Spleen (tissue), 7 donors: ENCODE results near the gene PPP4C.

Experiments
- POLR2A ChIP-seq, 3 donors: fragments of 450-650 bp; IDR thresholded peaks; one replicate each; pipeline ENCODE4 v1.5.1; 2017; ENCODE audit warnings: antibody characterized with exemption in 3 of 3, mild to moderate bottlenecking in 1 of 3
- POLR2AphosphoS5 ChIP-seq, 3 donors: sonication (generic); formaldehyde crosslinking; IDR thresholded peaks; one replicate each; pipeline ENCODE4 v1.5.1; 2017; ENCODE audit warnings: antibody characterized with exemption in 3 of 3
- TF ChIP-seq, protein P1 (sequence below), 11 experiments: fragments of 200-600 bp in 7 of 11; fragments of 450-650 bp in 4 of 11; sonication (generic) in 4 of 11; IDR thresholded peaks in 8 of 11; conservative IDR thresholded peaks in 3 of 11; 1 replicate in 7 of 11; 2 replicates in 4 of 11; pipeline versions ENCODE4 v1.4.0 to v1.8.0; 2016 to 2021; ENCODE audit warnings: antibody characterized with exemption in 11 of 11, inconsistent platforms in 4 of 11, mild to moderate bottlenecking in 1 of 11
- donor health status: DM: no; HTN: no; CAD: no; lungs with moderate emphysema.
- donor health status: DM: no; HTN: no; CAD: no.
- donor health status: DM: no; HTN: no; CAD: no.

DNA sequence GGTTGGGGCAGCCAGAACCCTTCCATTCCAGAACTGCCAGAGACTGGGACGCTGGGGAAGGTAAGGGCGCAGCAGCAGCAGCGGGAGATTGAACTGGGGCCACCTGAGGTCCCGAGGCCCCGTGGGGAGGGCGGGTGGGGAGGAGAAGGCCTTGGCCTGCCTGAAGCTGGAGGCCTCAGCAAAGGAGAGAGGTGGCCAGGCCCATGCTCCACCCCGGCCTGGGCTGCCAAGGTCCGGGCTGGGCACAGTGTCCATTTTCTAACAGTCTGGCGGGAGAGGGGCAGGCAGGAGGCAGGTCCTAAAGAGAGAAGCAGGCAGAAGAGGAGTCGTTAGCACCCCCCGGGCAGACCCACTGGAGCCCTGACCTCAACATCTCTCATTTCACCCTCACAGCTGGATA is 38.6 kb downstream of the PPP4C start:
- TF ChIP-seq, protein P1, sequence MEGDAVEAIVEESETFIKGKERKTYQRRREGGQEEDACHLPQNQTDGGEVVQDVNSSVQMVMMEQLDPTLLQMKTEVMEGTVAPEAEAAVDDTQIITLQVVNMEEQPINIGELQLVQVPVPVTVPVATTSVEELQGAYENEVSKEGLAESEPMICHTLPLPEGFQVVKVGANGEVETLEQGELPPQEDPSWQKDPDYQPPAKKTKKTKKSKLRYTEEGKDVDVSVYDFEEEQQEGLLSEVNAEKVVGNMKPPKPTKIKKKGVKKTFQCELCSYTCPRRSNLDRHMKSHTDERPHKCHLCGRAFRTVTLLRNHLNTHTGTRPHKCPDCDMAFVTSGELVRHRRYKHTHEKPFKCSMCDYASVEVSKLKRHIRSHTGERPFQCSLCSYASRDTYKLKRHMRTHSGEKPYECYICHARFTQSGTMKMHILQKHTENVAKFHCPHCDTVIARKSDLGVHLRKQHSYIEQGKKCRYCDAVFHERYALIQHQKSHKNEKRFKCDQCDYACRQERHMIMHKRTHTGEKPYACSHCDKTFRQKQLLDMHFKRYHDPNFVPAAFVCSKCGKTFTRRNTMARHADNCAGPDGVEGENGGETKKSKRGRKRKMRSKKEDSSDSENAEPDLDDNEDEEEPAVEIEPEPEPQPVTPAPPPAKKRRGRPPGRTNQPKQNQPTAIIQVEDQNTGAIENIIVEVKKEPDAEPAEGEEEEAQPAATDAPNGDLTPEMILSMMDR (IDR thresholded peaks at IDR 0.05 in 8 of 11, conservative IDR thresholded peaks at IDR 0.05 in 3 of 11), result no peak
- TF ChIP-seq POLR2AphosphoS5 (IDR thresholded peaks at IDR 0.05) (no peak), POLR2A (IDR thresholded peaks at IDR 0.05) (no peak)
